ENCODE measurements around the gene SLC39A12.

SLC39A12 gene

GRCh38 chr10:17965649-17966235 lies 14.0 kb downstream of the SLC39A12 start:
- no peak for DNase-seq

GRCh38 chr10:17974505-17974904 lies 22.8 kb downstream of the SLC39A12 start:
- no peak for DNase-seq

GRCh38 chr10:17980846-17981565 lies 29.3 kb downstream of the SLC39A12 start:
- no peak for DNase-seq

- DNase-seq, result no peak
These were observed 30.2 kb downstream of the SLC39A12 start for GRCh38 chr10:17981766-17982380.

GRCh38 chr10:17984056-17984455 lies 32.3 kb downstream of the SLC39A12 start:
- peak; percentile 44 for DNase-seq

GRCh38 chr10:17984563-17984962 lies 32.8 kb downstream of the SLC39A12 start:
- DNase-seq, result no peak

- DNase-seq, result no peak
These were observed 38.4 kb downstream of the SLC39A12 start for GRCh38 chr10:17989908-17990767.

GRCh38 chr10:17992266-17992665 lies 40.5 kb downstream of the SLC39A12 start:
- DNase-seq, result no peak

GRCh38 chr10:17993361-17993760 lies 41.6 kb downstream of the SLC39A12 start:
- no peak for DNase-seq

GRCh38 chr10:18000601-18001000 lies 48.9 kb downstream of the SLC39A12 start:
- no peak for DNase-seq

GRCh38 chr10:18005445-18005780 lies 53.7 kb downstream of the SLC39A12 start:
- no peak for DNase-seq

GRCh38 chr10:18005781-18006456 lies 54.2 kb downstream of the SLC39A12 start:
- DNase-seq, result no peak

- DNase-seq, result no peak
These were observed 57.3 kb downstream of the SLC39A12 start for GRCh38 chr10:18008986-18009385.

GRCh38 chr10:18010050-18010449 lies 58.3 kb downstream of the SLC39A12 start:
- no peak for DNase-seq

GRCh38 chr10:18020523-18020922 lies 68.8 kb downstream of the SLC39A12 start:
- no peak for DNase-seq

- DNase-seq, result no peak
These were observed 70.2 kb downstream of the SLC39A12 start for GRCh38 chr10:18021725-18022480.

GRCh38 chr10:18043148-18044006 lies 91.7 kb downstream of the SLC39A12 start:
- DNase-seq, result no peak

GRCh38 chr10:18044976-18045720 lies 93.4 kb downstream of the SLC39A12 start:
- DNase-seq, result peak; percentile 40

- no peak for DNase-seq
These were observed 104.9 kb downstream of the SLC39A12 start for GRCh38 chr10:18056583-18056982.

- DNase-seq, result no peak
These were observed 108.3 kb downstream of the SLC39A12 start for GRCh38 chr10:18059826-18060559.

Measured in hematopoietic multipotent progenitor cell treated with erythropoietin and hydrocortisone succinate and interleukin-3 and kit ligand, for 4 days (in vitro differentiated cells).